SK-N-SH (cell line): ENCODE data around the gene ASCC3.

ENCODE experiments used
- POLR2AphosphoS5 ChIP-seq: IDR thresholded peaks from 2 replicates; pipeline ENCODE4 v1.6.1; 2012; ENCODE audit warnings: low read depth, low read length
- RAD21 ChIP-seq: IDR thresholded peaks from 2 replicates; pipeline ENCODE4 v1.6.1; 2012; ENCODE audit warnings: mild to moderate bottlenecking, low read length
- TF ChIP-seq, protein P1 (sequence below): fragments of 200-600 bp; sonication (generic); IDR thresholded peaks from 2 replicates; pipeline ENCODE4 v1.6.1; 2017; ENCODE audit warnings: antibody characterized with exemption, mild to moderate bottlenecking, moderate library complexity
- TF ChIP-seq, protein P2 (sequence below): IDR thresholded peaks from 2 replicates; pipeline ENCODE4 v1.4.0; 2012; ENCODE audit warnings: low read depth
- TF ChIP-seq, protein P3 (sequence below): IDR thresholded peaks from 2 replicates; pipeline ENCODE4; 2012
- TF ChIP-seq, protein P4 (sequence below): IDR thresholded peaks from 2 replicates; pipeline ENCODE4 v1.4.0; 2012; ENCODE audit warnings: low read depth, borderline replicate concordance

DNA sequence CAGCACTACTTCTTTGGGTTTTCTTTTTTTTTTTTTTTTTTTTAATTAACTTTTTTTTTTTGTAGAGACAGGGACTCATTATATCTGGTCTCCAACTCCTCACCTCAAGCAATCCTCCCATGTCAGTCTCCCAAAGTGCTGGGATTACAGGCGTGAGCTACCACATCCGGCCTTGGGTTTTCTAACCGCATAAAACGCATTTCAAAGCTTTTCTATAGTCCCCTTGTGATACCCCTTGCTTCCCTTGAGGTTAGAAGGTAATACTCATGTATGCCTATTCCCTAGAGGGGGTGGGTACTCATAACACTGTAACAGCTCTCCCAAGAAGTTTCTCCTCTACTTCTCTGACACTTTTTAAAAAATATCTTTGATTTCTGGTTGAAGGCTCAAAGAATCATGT, 23.9 kb upstream of the ASCC3 start:
- TF ChIP-seq, protein P1, sequence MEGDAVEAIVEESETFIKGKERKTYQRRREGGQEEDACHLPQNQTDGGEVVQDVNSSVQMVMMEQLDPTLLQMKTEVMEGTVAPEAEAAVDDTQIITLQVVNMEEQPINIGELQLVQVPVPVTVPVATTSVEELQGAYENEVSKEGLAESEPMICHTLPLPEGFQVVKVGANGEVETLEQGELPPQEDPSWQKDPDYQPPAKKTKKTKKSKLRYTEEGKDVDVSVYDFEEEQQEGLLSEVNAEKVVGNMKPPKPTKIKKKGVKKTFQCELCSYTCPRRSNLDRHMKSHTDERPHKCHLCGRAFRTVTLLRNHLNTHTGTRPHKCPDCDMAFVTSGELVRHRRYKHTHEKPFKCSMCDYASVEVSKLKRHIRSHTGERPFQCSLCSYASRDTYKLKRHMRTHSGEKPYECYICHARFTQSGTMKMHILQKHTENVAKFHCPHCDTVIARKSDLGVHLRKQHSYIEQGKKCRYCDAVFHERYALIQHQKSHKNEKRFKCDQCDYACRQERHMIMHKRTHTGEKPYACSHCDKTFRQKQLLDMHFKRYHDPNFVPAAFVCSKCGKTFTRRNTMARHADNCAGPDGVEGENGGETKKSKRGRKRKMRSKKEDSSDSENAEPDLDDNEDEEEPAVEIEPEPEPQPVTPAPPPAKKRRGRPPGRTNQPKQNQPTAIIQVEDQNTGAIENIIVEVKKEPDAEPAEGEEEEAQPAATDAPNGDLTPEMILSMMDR, result no peak
- TF ChIP-seq, protein P2, sequence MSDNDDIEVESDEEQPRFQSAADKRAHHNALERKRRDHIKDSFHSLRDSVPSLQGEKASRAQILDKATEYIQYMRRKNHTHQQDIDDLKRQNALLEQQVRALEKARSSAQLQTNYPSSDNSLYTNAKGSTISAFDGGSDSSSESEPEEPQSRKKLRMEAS, result no peak
- TF ChIP-seq RAD21 (no peak), POLR2AphosphoS5 (no peak)
- TF ChIP-seq, protein P3, sequence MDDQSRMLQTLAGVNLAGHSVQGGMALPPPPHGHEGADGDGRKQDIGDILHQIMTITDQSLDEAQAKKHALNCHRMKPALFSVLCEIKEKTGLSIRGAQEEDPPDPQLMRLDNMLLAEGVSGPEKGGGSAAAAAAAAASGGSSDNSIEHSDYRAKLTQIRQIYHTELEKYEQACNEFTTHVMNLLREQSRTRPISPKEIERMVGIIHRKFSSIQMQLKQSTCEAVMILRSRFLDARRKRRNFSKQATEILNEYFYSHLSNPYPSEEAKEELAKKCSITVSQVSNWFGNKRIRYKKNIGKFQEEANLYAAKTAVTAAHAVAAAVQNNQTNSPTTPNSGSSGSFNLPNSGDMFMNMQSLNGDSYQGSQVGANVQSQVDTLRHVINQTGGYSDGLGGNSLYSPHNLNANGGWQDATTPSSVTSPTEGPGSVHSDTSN, result no peak
- TF ChIP-seq, protein P4, sequence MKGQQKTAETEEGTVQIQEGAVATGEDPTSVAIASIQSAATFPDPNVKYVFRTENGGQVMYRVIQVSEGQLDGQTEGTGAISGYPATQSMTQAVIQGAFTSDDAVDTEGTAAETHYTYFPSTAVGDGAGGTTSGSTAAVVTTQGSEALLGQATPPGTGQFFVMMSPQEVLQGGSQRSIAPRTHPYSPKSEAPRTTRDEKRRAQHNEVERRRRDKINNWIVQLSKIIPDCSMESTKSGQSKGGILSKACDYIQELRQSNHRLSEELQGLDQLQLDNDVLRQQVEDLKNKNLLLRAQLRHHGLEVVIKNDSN, result no peak
